ENCODE data around the gene TMEM108.

GRCh38 chr3:133301731-133302130 is 263.5 kb downstream of the TMEM108 start:
- no peak for TF ChIP-seq CTCF (IDR thresholded peaks at IDR 0.05)
- no peak for TF ChIP-seq POLR2A (IDR thresholded peaks at IDR 0.05)

Measured in thyroid gland (tissue), 4 donors.